IMR-90 (cell line): ENCODE data around the gene PCSK6. TPM values are rescaled to one million over a fixed set of nuclear protein-coding genes. Genes with fewer than 3 reads are reported as not detected.

ENCODE experiments used
- ATAC-seq: fragments of 200-7000 bp; cut with Tn5 transposase; 2 replicates; pipeline ENCODE4 v1.9.1; 2020; ENCODE audit warnings: low read depth, mild to moderate bottlenecking, moderate library complexity
- BruUV-seq: library from RNA; stranded (reverse); fragments of 400-500 nt; replicated peaks from 2 replicates; lab custom pipeline; 2021; lab: Mats Ljungman, UMichigan
- CTCF ChIA-PET: fragments of 300-600 bp; formaldehyde crosslinking; extraction: SDS; loops from one replicate; lab custom pipeline; 2021; ENCODE audit warnings: antibody characterized with exemption; lab: Yijun Ruan, JAX
- POLR2A ChIA-PET: fragments of 300-600 bp; sonication (Branson Sonifier 250); formaldehyde crosslinking; loops from one replicate; lab custom pipeline; 2022; ENCODE audit warnings: antibody characterized with exemption; ENCODE audit not compliant: unreplicated experiment; lab: Charles Lee
- DNase-seq: peaks from one replicate; pipeline ENCODE4 v3.0.0; 2013
- H2AFZ ChIP-seq: replicated peaks from 2 replicates; pipeline ENCODE3; 2013; ENCODE audit warnings: low read length, mild to moderate bottlenecking; ENCODE audit not compliant: poor library complexity
- H2AK5ac ChIP-seq: 2 replicates; pipeline ENCODE4 v1.6.1; 2013; ENCODE audit warnings: low read depth, low read length, inconsistent platforms
- H2AK9ac ChIP-seq: replicated peaks from 2 replicates; pipeline ENCODE3; 2013; ENCODE audit warnings: mild to moderate bottlenecking, low read depth, low read length, moderate library complexity; ENCODE audit not compliant: poor library complexity
- H2BK120ac ChIP-seq: 2 replicates; pipeline ENCODE4 v1.6.1; 2013; ENCODE audit warnings: low read depth, low read length, inconsistent platforms
- H2BK15ac ChIP-seq: 3 replicates; pipeline ENCODE4 v1.6.1; 2013; ENCODE audit warnings: low read depth, low read length, inconsistent platforms
- H2BK20ac ChIP-seq: 2 replicates; pipeline ENCODE4 v1.6.1; 2013; ENCODE audit warnings: low read depth, mild to moderate bottlenecking, inconsistent platforms, low read length, moderate library complexity
- H2BK5ac ChIP-seq: 2 replicates; pipeline ENCODE4 v1.6.1; 2013; ENCODE audit warnings: mild to moderate bottlenecking, low read depth, low read length, inconsistent platforms; ENCODE audit not compliant: poor library complexity, severe bottlenecking
- H3K14ac ChIP-seq: replicated peaks from 2 replicates; pipeline ENCODE4 v1.6.1; 2013; ENCODE audit warnings: low read depth, low read length, inconsistent platforms
- H3K18ac ChIP-seq: 2 replicates; pipeline ENCODE4 v1.6.1; 2013; ENCODE audit warnings: low read depth, low read length, control low read depth
- H3K23ac ChIP-seq: 2 replicates; pipeline ENCODE4 v1.6.1; 2013; ENCODE audit warnings: low read depth, low read length, inconsistent platforms
- H3K27ac ChIP-seq: 2 replicates; pipeline ENCODE4 v1.5.1; 2013; ENCODE audit warnings: mild to moderate bottlenecking, control low read depth, low read length; ENCODE audit not compliant: insufficient read depth
- H3K27me3 ChIP-seq: 2 replicates; pipeline ENCODE4 v1.6.1; 2013; ENCODE audit warnings: low read length; ENCODE audit not compliant: control insufficient read depth, insufficient read depth
- H3K36me3 ChIP-seq: 2 replicates; pipeline ENCODE4 v1.6.1; 2013; ENCODE audit warnings: low read length, mixed read lengths; ENCODE audit not compliant: control insufficient read depth, insufficient read depth
- H3K4ac ChIP-seq: 2 replicates; pipeline ENCODE4 v1.6.1; 2013; ENCODE audit warnings: low read depth, low read length, inconsistent platforms
- H3K4me1 ChIP-seq: 2 replicates; pipeline ENCODE4 v1.6.1; 2013; ENCODE audit warnings: low read length, mixed read lengths; ENCODE audit not compliant: control insufficient read depth, insufficient read depth
- H3K4me2 ChIP-seq: 2 replicates; pipeline ENCODE4 v1.6.1; 2013; ENCODE audit warnings: low read depth, mild to moderate bottlenecking, control low read depth, low read length, moderate library complexity
- H3K4me3 ChIP-seq: 2 replicates; pipeline ENCODE4 v1.5.1; 2013; ENCODE audit warnings: low read depth, mild to moderate bottlenecking, control low read depth, low read length, moderate library complexity; ENCODE audit not compliant: insufficient read depth
- H3K56ac ChIP-seq: 2 replicates; pipeline ENCODE4 v1.6.1; 2013; ENCODE audit warnings: low read length, inconsistent platforms; ENCODE audit not compliant: insufficient read depth; ENCODE audit errors: extremely low read depth
- H3K79me1 ChIP-seq, 2 experiments: 2 replicates each; pipeline ENCODE4 v1.6.1; 2013; ENCODE audit warnings: low read length in 2 of 2, inconsistent platforms in 1 of 2, low read depth in 1 of 2
- H3K9ac ChIP-seq: 2 replicates; pipeline ENCODE4 v1.6.1; 2013; ENCODE audit warnings: low read depth, low read length, control low read depth
- H3K9me1 ChIP-seq: 2 replicates; pipeline ENCODE4 v1.6.1; 2013; ENCODE audit warnings: low read length, inconsistent platforms; ENCODE audit not compliant: insufficient read depth
- H3K9me3 ChIP-seq: 2 replicates; pipeline ENCODE4 v1.6.1; 2013; ENCODE audit warnings: low read length; ENCODE audit not compliant: control insufficient read depth, insufficient read depth
- H4K20me1 ChIP-seq: 2 replicates; pipeline ENCODE4 v1.6.1; 2013; ENCODE audit warnings: low read length, inconsistent platforms; ENCODE audit not compliant: insufficient read depth
- H4K5ac ChIP-seq: 2 replicates; pipeline ENCODE4 v1.6.1; 2013; ENCODE audit warnings: mild to moderate bottlenecking, low read depth, low read length, control low read depth
- H4K8ac ChIP-seq, 2 experiments: 2 replicates each; pipeline ENCODE4 v1.6.1; 2013; ENCODE audit warnings: low read depth in 2 of 2, low read length in 2 of 2, control low read depth in 1 of 2, inconsistent platforms in 1 of 2
- H4K91ac ChIP-seq: 2 replicates; pipeline ENCODE4 v1.6.1; 2013; ENCODE audit warnings: low read depth, low read length, inconsistent platforms; ENCODE audit not compliant: insufficient read depth
- BHLHE40 ChIP-seq: fragments of 150-350 bp; IDR thresholded peaks from 2 replicates; pipeline ENCODE4 v1.6.1; 2016; ENCODE audit warnings: mild to moderate bottlenecking, low read depth, low read length
- FOS ChIP-seq: fragments of 150-350 bp; IDR thresholded peaks from 2 replicates; pipeline ENCODE4 v1.6.1; 2016; ENCODE audit warnings: low read depth, low read length
- MAFK ChIP-seq: IDR thresholded peaks from 2 replicates; pipeline ENCODE4 v1.6.1; 2012; ENCODE audit warnings: low read depth, low read length, improper control_type of control experiment
- MAZ ChIP-seq: IDR thresholded peaks from 2 replicates; pipeline ENCODE4 v1.6.1; 2012; ENCODE audit warnings: low read depth, mild to moderate bottlenecking, low read length, improper control_type of control experiment, moderate library complexity, borderline replicate concordance
- MXI1 ChIP-seq: IDR thresholded peaks from 2 replicates; pipeline ENCODE4 v1.6.1; 2012; ENCODE audit warnings: low read depth, mild to moderate bottlenecking, low read length, moderate library complexity, borderline replicate concordance
- NFE2L2 ChIP-seq: fragments of 150-350 bp; IDR thresholded peaks from 2 replicates; pipeline ENCODE4 v1.6.1; 2016; ENCODE audit warnings: low read depth, mild to moderate bottlenecking, low read length
- POLR2A ChIP-seq: IDR thresholded peaks from 2 replicates; pipeline ENCODE4 v1.6.1; 2012; ENCODE audit warnings: mild to moderate bottlenecking, low read depth, low read length
- RAD21 ChIP-seq: IDR thresholded peaks from 2 replicates; pipeline ENCODE4 v1.6.1; 2012; ENCODE audit warnings: low read length, improper control_type of control experiment
- RFX5 ChIP-seq: IDR thresholded peaks from 2 replicates; pipeline ENCODE4 v1.8.0; 2012; ENCODE audit warnings: low read depth, mild to moderate bottlenecking, low read length, moderate library complexity
- SMC3 ChIP-seq: fragments of 150-350 bp; IDR thresholded peaks from 2 replicates; pipeline ENCODE4 v1.6.1; 2016; ENCODE audit warnings: low read depth, mild to moderate bottlenecking, antibody characterized with exemption, low read length, moderate library complexity
- WGBS, 2 experiments: methylation state at CpG; one replicate each; pipeline versions ENCODE4 v1.1.5 to v1.1.7; 2013; ENCODE audit warnings: missing lambda C conversion rate in 2 of 2; ENCODE audit not compliant: insufficient read length in 1 of 2; ENCODE audit errors: extremely low coverage in 2 of 2; 5-methylcytosine and 5-hydroxymethylcytosine counted together
- dilution Hi-C: fragments of 300-500 bp; cut with HindIII; formaldehyde crosslinking; loops from one replicate; pipeline ENCODE4 v1.14.3; 2018; ENCODE audit warnings: low sequenced_read_pairs; ENCODE audit not compliant: unreplicated experiment
- in situ Hi-C: fragments of 300-500 bp; cut with MboI; formaldehyde crosslinking; loops from 3 replicates; pipeline ENCODE4 v1.14.3; 2019; ENCODE audit warnings: low sequenced_read_pairs, inconsistent platforms, mixed read lengths
- intact Hi-C: fragments of 100-400 bp; cut with micrococcal nuclease; formaldehyde crosslinking; loops from 2 replicates; pipeline ENCODE4 v1.10.0; 2022
- polyA plus RNA-seq, 3 experiments: library from polyadenylated mRNA; depleted of rRNA; stranded (reverse); fragments of >200 nt; gene quantifications; 2 replicates each; pipeline ENCODE4 v1.2.3, GENCODE V29; 2012; ENCODE audit warnings: low replicate concordance in 1 of 3
- total RNA-seq: library from RNA; depleted of rRNA; stranded (reverse); fragments of >200 nt; gene quantifications from 2 replicates; pipeline ENCODE4 v1.2.3, GENCODE V29; 2012
- TF ChIP-seq, protein P1 (sequence below): conservative IDR thresholded peaks from 2 replicates; pipeline ENCODE4 v1.5.1; 2012; ENCODE audit warnings: mild to moderate bottlenecking, low read depth, low read length, improper control_type of control experiment
- TF ChIP-seq, protein P2 (sequence below): fragments of 150-350 bp; IDR thresholded peaks from 2 replicates; pipeline ENCODE4 v1.6.1; 2016; ENCODE audit warnings: low read depth, mild to moderate bottlenecking, low read length, moderate library complexity, borderline replicate concordance

Gene PCSK6
- total and polyA plus RNA-seq, 2 of the 4 experiments (the other 2 are of a cell fraction): not detected

DNA sequence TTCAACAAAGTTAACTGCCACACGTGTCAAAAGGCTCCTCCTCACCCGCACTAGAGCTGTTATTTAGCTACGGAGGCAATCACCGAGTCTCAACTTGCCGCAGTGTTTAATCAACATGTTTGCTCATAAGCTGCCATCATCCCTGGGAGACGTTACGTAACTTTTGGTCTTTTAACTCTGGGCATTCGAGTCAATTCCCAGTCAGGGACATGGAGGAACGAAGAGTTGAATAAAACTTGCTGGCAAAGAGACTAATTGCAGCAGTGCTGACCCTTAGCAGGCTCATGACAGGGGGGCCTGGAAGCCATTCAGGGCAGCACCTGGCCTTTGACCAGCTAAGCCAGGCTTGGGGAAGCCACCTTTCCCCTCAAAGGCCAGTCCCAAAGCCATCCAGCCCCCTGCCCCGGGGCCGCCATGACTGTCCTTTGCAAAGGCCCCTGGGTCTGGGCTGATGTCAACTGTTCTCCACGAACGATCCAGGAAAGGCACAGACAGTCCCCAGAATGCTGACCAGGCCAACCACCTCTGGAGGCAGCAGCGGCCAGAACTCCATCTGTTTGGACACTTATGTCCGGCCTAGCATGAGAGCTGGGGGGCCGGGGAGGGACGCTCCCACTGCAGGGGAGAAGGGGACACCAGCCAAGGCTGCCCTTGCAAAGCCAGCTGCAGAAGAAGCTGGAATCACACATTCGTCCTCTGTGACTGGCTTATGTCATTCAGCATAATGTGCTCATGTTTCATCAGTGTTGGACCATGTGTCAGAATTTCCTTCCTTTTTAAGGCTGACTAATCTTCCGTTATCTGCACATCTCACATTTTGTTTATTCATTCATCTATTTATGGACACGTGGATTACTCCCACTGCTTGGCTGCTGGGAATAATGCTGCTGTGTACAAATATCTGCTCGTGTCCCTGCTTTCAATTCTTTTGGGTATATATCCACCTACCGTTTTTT lies 43.7 kb downstream of the PCSK6 start (continued):
- TF ChIP-seq MAZ: no peak

DNA sequence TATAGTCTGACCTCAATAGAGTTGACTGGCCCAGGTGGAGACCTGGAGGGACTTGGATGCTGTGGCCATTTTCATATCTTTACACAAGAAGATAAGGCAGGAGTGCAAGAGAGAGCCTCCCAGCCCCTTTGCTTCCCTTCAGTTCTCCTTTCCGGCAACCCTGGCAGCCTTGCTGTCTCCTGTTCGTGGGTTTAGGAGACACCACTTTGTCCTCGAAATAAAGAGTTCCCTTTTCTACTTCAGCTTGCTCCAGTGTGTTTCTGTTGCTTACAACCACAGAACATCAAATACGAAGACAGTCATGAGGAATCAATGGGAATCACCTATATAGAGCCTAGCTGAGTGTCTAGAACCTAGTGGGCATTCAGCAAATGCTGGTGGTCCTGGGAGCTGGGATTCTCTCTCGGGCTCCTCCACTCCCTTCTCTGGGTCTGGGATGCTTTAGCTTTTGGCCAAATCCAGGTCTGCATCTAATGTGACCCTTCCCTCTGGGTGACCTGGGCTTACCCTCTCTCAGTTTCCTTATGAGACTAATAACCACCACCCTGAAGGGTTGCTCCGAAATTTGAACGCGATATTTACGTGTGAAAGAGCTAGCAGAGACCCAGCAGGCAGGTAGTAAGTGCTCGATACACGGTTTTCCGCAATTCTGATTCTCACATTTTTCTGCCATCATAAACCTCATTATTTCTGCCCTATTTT lies 44.5 kb downstream of the PCSK6 start:
- H3K56ac ChIP-seq: no peak overlapping the region
- H2BK20ac ChIP-seq: no peak overlapping the region
- in situ Hi-C loops (no loop called here), dilution Hi-C loops (no loop called here), intact Hi-C loops (no loop called here)
- no peak overlapping the region for H3K4me3 ChIP-seq
- H3K27me3 ChIP-seq: peaks cover 8% of the 10 kb centered on the region
- no peak overlapping the region for H3K14ac ChIP-seq
- no TSS peak for BruUV-seq
- no peaks in the 10 kb centered on the region for H3K36me3 ChIP-seq
- H2AFZ ChIP-seq: no peak overlapping the region
- H3K9me1 ChIP-seq: 0 out of 2 replicates have a peak, but pooled peaks cover 3% of the 10 kb centered on the region
- no peak overlapping the region for H2BK15ac ChIP-seq
- no peak overlapping the region for H2BK120ac ChIP-seq
- ATAC-seq (no peak), DNase-seq (no peak)
- H3K27ac ChIP-seq: no peak overlapping the region
- ChIA-PET POLR2A (no interaction called here), CTCF (no interaction called here)
- no peak overlapping the region for H2BK5ac ChIP-seq
- peaks cover 2% of the 10 kb centered on the region; the same call in 1 of the 2 replicates for H3K9me3 ChIP-seq
- H4K8ac ChIP-seq: no peak overlapping the region
- H3K23ac ChIP-seq: no peak overlapping the region
- no peak overlapping the region for H3K18ac ChIP-seq
- no peak overlapping the region for H3K4me2 ChIP-seq
- no peak overlapping the region for H3K4ac ChIP-seq
- no peak overlapping the region for H4K5ac ChIP-seq
- no peaks in the 10 kb centered on the region for H3K79me1 ChIP-seq
- no peaks in the 10 kb centered on the region for H3K4me1 ChIP-seq
- H4K20me1 ChIP-seq: no peaks in the 10 kb centered on the region
- no peak overlapping the region for H2AK5ac ChIP-seq
- TF ChIP-seq RAD21: no peak
- TF ChIP-seq, protein P1, sequence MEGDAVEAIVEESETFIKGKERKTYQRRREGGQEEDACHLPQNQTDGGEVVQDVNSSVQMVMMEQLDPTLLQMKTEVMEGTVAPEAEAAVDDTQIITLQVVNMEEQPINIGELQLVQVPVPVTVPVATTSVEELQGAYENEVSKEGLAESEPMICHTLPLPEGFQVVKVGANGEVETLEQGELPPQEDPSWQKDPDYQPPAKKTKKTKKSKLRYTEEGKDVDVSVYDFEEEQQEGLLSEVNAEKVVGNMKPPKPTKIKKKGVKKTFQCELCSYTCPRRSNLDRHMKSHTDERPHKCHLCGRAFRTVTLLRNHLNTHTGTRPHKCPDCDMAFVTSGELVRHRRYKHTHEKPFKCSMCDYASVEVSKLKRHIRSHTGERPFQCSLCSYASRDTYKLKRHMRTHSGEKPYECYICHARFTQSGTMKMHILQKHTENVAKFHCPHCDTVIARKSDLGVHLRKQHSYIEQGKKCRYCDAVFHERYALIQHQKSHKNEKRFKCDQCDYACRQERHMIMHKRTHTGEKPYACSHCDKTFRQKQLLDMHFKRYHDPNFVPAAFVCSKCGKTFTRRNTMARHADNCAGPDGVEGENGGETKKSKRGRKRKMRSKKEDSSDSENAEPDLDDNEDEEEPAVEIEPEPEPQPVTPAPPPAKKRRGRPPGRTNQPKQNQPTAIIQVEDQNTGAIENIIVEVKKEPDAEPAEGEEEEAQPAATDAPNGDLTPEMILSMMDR: no peak
- TF ChIP-seq POLR2A: no peak
- TF ChIP-seq FOS: no peak
- no peak for TF ChIP-seq BHLHE40
- TF ChIP-seq MXI1: no peak
- no peak for TF ChIP-seq MAFK
- TF ChIP-seq NFE2L2: no peak
- no peak for TF ChIP-seq RFX5
- TF ChIP-seq, protein P2, sequence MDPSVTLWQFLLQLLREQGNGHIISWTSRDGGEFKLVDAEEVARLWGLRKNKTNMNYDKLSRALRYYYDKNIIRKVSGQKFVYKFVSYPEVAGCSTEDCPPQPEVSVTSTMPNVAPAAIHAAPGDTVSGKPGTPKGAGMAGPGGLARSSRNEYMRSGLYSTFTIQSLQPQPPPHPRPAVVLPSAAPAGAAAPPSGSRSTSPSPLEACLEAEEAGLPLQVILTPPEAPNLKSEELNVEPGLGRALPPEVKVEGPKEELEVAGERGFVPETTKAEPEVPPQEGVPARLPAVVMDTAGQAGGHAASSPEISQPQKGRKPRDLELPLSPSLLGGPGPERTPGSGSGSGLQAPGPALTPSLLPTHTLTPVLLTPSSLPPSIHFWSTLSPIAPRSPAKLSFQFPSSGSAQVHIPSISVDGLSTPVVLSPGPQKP: no peak
- no peak for TF ChIP-seq SMC3
- no peak overlapping the region for H3K9ac ChIP-seq
- H2AK9ac ChIP-seq: no peak overlapping the region
- H4K91ac ChIP-seq: no peak overlapping the region
- WGBS, 2 experiments: 80% methylated on average over 3 of the region's 12 CpGs; no CpG with 5 or more reads in 1 of the 2 experiments
